ENCODE measurements around the gene SLC6A4. TPM values are rescaled to one million over a fixed set of nuclear protein-coding genes. Genes with fewer than 3 reads are reported as not detected.
A peak's percentile ranks its signal among the peaks of the same experiment; 100 is the strongest.

Gene SLC6A4
- total and polyA plus RNA-seq, 12 donors: 0.13 to 0.71 (median 0.29) TPM; not detected in 1

DNA sequence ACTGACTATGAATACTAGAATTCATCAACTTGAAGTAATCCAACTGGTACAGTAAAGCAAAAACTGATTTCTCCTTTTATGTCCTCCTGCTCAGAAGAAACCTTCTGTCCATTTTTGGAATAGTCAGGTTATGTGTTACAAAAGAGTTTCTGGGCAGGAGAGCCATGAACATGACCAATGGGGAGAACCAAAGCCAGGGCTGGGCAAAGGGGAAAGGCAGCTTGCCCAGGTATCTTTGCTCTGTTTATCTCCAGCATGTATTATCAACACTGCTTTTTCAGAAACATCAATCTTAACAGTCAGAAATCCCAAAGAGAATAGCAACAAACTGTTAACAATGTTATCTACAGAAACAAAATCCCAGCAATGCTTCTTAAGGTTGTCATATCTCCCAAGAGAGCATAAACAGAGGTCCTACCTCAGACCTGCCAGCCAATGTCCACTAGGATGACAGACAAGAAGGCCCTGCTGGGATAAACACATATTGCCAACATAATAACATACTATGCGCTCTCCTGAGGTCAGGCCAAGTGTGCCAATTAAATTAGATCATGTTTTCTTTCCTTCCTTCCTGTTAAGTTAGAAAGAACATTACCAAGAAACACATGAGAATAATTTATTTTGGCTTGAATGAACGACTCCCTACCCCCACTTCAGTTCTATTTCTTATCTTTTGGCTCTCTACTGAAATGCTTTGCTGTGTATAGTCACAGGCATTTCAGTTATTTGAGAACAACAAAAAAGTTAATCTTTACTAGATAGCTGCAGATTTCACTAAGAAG is 28.2 kb upstream of the SLC6A4 start:
- Histone ChIP-seq H3K4me1 (peaks cover 2 to 32% (median 24%) of the 10 kb centered on the region in 9 donors), H3K27me3 (no peaks in the 10 kb centered on the region), H3K36me3 (peaks cover 0 to 97% (median 7%) of the 10 kb centered on the region in 9 donors), H3K4me3 (no peak overlapping the region), H3K27ac (peak overlapping the region in 9 of 10 donors; percentile 17 to 72 (median 53)), H3K9me3 (no peaks in the 10 kb centered on the region)
- intact Hi-C loops (cut with DNase I): no loop called here
- no peak for TF ChIP-seq CTCF (IDR thresholded peaks at IDR 0.05)
- DNase-seq: no peak
- ATAC-seq: peak in 7 of 8 donors; percentile 61 to 85 (median 78)
- 7 to 12% methylated on average over 2 of the region's 2 CpGs for WGBS, 2 donors

DNA sequence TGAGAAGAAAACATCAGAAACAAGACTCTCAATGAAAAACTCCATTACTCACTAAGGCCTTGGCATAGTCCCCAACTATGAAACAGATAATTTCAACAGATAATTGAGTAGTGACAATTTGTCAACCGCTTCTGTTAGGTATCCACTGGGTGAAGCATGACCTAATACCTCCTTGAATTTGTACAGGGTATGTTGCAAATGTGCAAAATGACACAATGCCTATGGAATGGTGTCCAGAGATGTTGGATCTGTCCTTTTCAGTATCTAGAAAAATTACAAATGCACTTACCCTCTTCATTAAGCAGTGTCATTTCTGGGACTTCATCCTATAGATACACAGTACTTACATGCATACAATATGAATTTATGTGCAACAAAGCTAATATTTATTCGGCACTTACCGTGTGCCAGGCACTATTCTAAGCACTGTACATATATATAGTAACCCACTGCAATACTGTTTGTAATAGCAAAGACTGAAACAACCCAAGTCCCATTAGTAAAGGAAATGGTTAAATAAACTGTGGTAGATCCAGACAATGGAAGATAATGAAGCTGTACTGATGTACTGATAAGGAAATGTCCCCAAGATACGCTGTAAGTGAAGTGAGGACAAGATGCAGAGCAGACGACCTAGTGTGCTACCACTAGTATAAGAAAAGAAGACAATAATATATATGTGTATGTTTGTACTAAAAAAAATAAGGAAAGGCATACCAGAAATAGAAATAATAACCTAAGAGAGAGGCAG is 21.4 kb upstream of the SLC6A4 start:
- peak in 2 of 8 donors; percentile 25 to 81 for ATAC-seq
- peaks cover 0 to 9% (median 5%) of the 10 kb centered on the region in 9 donors for H3K4me1 ChIP-seq
- 56 to 67% methylated on average over 5 of the region's 5 CpGs for WGBS, 2 donors

DNA sequence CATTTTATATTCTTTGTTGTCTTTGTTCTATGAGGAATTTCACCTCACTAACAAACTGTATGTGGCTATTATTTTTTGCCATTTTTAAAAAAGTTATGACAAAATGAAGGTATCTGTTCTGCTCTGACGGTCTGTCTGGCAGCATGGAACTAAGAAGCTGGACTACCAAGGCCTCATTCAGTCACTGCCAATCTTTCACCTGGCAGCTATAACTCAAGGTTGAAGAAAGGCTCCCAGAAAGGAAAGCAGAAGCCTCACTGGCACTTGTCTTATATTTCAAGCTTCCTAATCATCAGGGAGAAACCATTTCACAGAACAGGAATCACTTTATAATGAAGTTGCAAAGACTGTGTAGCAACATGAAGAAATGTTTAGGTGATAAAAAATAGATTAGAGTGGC is 18.7 kb upstream of the SLC6A4 start:
- Histone ChIP-seq H3K9me3 (no peaks in the 10 kb centered on the region), H3K27ac (no peak overlapping the region), H3K27me3 (no peaks in the 10 kb centered on the region), H3K4me1 (peaks cover 0 to 9% (median 5%) of the 10 kb centered on the region in 9 donors), H3K36me3 (peaks cover 0 to 97% (median 0%) of the 10 kb centered on the region in 9 donors), H3K4me3 (no peak overlapping the region)
- ATAC-seq: no peak
- intact Hi-C loops (cut with DNase I): no loop called here
- WGBS, 2 donors: 78 to 88% methylated on average over 1 of the region's 1 CpG
- no peak for DNase-seq
- no peak for TF ChIP-seq CTCF (IDR thresholded peaks at IDR 0.05)

More for the DNA sequence above, 21.4 kb upstream of the SLC6A4 start:
- Histone ChIP-seq H3K36me3 (peaks cover 0 to 100% (median 0%) of the 10 kb centered on the region in 9 donors), H3K27ac (no peak overlapping the region), H3K9me3 (no peaks in the 10 kb centered on the region), H3K27me3 (no peaks in the 10 kb centered on the region), H3K4me3 (no peak overlapping the region)
- intact Hi-C loops (cut with DNase I): no loop called here
- DNase-seq: no peak
- no peak for TF ChIP-seq CTCF (IDR thresholded peaks at IDR 0.05)

DNA sequence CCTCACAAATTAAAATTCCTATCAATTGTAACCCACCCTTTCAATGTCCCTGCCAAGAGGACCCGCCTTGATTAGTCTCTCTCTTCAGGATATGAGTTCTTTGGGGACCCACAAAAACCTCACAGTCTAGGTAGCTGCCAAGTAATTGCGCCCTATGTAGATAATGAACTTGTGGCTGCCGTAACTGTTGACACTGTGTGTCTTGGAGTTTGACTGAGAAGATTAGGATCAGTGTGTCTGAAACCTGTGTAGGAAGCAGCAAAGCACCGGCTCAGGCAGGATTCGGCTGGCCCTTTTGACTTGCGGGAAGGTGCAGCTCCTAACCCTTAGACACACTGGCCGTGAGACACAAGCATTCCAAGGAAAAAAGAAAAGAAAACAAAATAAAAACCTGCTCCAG is 17.8 kb upstream of the SLC6A4 start:
- Histone ChIP-seq H3K4me3 (no peak overlapping the region), H3K27me3 (no peaks in the 10 kb centered on the region), H3K9me3 (no peaks in the 10 kb centered on the region), H3K36me3 (peaks cover 0 to 97% (median 4%) of the 10 kb centered on the region in 9 donors), H3K27ac (no peak overlapping the region), H3K4me1 (peaks cover 0 to 17% (median 4%) of the 10 kb centered on the region in 9 donors)
- peak in 1 of 8 donors; percentile 43 for ATAC-seq
- intact Hi-C loops (cut with DNase I): no loop called here
- TF ChIP-seq CTCF (IDR thresholded peaks at IDR 0.05): no peak
- DNase-seq: no peak
- WGBS, 2 donors: 69 to 75% methylated on average over 7 of the region's 7 CpGs

All from heart right ventricle (tissue), 16 donors.